Measurements from ENCODE around the gene SOCS3.

The SOCS3 gene

DNA sequence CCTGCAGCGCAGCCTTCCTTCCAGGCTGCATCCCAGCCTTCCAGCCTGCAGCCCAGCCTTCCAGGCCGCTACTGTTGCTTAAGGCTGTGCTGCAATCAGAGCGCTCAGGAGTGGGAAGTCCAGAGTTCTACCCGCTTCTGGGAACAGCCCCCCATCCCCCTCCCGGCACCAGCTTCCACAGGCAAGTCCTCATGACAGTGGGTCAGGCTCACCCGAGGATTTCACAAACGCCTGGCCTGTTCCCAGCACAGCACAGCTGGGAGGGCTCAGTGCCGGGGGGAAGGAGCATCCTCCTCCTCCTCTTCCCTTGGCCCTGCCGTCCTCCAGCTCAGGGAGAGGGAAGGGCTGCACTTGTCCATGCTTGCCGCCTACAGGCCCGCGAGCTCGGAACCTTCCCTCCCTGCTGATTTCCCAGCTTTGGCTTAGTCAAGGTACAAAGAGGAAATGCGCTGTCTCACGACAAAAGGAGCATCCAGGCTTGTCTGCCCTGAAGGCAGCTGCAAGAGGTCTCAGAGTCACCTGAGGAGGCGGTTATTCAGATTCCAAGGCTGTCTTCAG is 8.3 kb downstream of the SOCS3 start:
- TF ChIP-seq, protein P1, sequence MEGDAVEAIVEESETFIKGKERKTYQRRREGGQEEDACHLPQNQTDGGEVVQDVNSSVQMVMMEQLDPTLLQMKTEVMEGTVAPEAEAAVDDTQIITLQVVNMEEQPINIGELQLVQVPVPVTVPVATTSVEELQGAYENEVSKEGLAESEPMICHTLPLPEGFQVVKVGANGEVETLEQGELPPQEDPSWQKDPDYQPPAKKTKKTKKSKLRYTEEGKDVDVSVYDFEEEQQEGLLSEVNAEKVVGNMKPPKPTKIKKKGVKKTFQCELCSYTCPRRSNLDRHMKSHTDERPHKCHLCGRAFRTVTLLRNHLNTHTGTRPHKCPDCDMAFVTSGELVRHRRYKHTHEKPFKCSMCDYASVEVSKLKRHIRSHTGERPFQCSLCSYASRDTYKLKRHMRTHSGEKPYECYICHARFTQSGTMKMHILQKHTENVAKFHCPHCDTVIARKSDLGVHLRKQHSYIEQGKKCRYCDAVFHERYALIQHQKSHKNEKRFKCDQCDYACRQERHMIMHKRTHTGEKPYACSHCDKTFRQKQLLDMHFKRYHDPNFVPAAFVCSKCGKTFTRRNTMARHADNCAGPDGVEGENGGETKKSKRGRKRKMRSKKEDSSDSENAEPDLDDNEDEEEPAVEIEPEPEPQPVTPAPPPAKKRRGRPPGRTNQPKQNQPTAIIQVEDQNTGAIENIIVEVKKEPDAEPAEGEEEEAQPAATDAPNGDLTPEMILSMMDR (IDR thresholded peaks at IDR 0.05; ENCODE audit: insufficient read depth, low read depth, low read length, missing control alignments), result no peak
- no peak overlapping the region for H3K4me3 ChIP-seq (ENCODE audit: low read length)
- DNase-seq (ENCODE audit: low read depth), result peak; percentile 99

DNA sequence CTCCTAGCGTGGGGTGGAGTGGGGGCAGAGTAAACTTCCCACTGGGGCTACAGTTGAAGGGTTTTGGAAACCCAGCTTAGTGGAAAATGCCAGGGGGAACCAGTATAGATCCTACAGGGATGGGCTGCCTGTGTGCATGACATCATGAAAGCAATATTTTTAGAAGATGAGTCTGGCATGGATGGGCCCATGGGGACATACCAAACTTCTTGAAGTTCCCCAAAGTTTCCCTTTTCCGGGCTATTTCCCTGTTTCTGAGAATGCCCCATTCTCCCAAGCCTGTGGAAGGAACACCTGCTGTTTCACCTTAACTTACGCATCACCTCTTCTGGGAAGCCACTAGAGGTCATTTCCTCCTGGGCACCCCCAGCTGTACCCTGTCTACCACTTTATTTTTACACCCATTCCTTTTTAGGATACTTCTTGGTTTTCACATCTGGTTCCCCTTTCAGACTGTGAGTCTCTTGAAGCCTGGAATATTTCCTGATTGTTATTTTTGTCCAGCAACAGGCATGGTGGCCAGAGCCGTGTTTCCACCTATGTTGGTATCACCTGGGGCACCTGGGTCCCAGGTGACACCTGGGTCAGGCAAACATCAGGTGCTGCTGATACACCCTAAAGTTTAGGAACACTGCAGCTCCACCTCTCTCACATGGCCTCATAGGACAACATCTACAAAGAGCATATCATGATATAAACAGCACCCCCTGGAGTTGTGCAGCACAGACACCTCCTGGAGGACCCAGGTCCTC is 9.8 kb downstream of the SOCS3 start:
- no peak for DNase-seq (ENCODE audit: low read depth)
- TF ChIP-seq, protein P1 (IDR thresholded peaks at IDR 0.05; ENCODE audit: insufficient read depth, low read depth, low read length, missing control alignments), result no peak

DNA sequence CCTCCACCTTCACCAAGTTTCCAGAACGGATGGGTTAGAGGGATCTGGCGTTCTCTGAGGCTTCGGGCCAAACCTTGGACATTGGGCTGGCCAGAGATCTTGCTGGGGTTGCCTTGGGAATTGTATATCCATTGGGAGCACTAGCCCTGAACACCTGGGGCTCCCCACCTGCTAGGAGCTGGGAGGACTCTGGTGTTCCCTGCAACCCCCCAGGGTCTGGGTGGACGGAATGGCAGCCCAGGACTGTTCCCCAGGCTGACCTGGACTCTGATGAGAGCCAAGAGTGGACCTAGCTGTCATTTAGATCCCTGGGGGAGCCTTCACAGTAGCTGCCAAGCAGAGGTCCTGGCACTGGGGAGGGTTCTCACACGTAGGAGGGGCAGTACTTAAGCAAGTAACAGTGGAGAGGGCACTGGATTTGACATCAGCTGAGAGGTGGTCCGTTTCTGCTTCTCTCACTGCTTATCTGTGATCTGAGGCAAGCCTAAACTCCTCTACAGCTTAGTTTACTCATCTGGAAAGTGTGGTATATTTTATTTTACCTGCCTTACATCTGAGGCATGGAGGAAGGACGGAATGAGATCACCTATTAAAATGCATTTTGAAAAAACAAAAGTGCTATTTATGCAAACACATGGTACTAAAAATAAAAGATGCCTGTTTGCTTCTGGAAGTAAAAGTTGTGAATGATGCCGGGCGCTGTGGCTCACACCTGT is 11.7 kb downstream of the SOCS3 start:
- no peak for DNase-seq (ENCODE audit: low read depth)
- TF ChIP-seq, protein P1 (IDR thresholded peaks at IDR 0.05; ENCODE audit: insufficient read depth, low read depth, low read length, missing control alignments), result no peak
- H3K4me3 ChIP-seq (ENCODE audit: low read length), result no peak overlapping the region

More for the DNA sequence above, 9.8 kb downstream of the SOCS3 start:
- H3K4me3 ChIP-seq (ENCODE audit: low read length), result no peak overlapping the region

DNA sequence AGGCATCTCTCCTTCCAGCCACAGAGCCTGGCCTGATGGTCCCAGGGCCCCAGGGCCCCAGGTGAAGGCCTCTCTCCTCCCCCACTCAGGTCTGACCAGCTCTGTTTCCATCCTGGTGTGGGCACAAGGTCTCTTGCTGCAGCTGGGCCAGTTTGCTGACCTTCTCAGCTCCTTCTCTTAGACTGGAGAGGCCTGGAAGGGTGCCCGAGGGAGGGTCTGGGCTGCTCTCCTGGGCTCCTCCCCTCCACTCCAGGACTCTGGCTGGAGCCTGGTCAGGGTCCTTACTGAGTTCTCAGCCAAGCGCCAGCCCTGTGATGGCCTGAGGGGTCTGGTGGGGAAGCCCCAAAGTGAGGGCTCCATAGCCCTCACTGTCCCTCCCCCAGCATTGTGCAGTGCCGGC is 12.4 kb downstream of the SOCS3 start:
- TF ChIP-seq, protein P1 (IDR thresholded peaks at IDR 0.05; ENCODE audit: insufficient read depth, low read depth, low read length, missing control alignments), result no peak
- no peak for DNase-seq (ENCODE audit: low read depth)
- H3K4me3 ChIP-seq (ENCODE audit: low read length), result no peak overlapping the region

DNA sequence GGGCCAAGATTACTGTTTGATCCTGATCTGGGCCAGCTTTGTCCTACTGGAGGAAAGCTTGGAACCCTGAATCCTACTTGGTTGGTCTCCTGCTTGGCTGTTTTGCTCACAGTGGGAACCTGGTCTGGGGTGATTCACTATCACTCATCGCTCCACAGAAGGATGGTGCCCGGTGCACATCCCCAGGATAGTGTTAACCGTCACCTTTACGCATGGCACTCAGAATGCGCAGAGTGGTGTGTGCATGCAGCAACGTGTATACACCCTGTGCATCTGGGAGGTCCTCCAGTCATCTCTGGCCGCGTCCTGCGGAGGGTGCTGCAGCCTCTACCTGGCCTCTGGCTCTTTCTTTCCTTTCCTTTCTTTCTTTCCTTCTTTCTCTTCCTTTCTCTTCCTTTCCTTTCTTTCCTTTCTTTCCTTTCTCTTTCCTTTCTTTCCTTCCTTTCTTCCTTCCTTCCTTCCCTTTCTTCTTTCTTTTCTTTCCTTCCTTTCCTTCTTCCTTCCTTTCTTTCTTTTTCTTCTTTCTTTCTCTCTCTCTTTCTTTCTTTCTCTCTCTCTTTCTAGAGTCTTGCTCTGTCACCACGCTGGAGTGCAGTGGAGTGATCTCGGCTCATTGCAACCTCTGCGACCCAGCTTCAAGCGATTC is 13.1 kb downstream of the SOCS3 start:
- DNase-seq (ENCODE audit: low read depth), result peak; percentile 94
- TF ChIP-seq, protein P1 (IDR thresholded peaks at IDR 0.05; ENCODE audit: insufficient read depth, low read depth, low read length, missing control alignments), result no peak
- no peak overlapping the region for H3K4me3 ChIP-seq (ENCODE audit: low read length)

DNA sequence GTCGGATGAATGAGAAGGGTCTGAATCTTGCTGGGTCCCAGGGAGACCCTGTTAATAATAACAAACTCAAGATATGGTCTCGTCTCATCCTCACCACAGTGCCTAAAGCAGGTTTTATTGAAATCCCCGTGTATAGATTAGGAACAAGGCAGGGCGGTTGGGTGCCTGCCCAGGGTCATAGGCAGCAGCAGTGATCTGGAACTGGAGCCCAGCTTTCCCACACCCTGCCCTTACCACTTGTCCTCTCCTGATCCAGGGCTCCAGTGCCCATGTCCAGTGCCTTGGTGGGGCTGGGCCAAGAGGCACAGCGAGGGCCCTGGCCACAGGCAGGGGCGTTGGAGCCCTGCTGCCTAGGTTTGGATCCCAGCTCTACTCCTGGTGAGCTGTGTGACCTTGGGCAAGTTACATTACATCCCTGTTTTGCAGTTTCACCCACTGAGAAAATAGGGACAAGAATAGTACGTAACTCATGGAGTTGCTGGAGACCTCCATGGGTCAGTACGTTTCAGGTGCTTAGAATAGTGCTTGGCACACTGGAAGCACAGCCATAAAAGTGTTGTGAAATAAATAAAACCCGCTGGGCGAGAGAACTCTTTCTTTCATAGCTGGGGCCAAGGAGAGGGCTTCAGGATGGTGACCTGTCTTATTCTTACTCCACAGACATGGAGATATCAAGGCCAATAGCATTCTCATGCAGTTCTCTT is 13.9 kb downstream of the SOCS3 start:
- TF ChIP-seq, protein P1 (IDR thresholded peaks at IDR 0.05; ENCODE audit: insufficient read depth, low read depth, low read length, missing control alignments), result no peak
- DNase-seq (ENCODE audit: low read depth), result no peak
- no peak overlapping the region for H3K4me3 ChIP-seq (ENCODE audit: low read length)
